ENCODE results near the gene CLDN5. TPM values are rescaled to one million over a fixed set of nuclear protein-coding genes. Genes with fewer than 3 reads are reported as not detected.
"Not testable (repeated sequence)": the region's sequence is repeated elsewhere in the genome, so short reads cannot be mapped to it uniquely, and the experiment has no call there.

CLDN5 gene
- total RNA-seq, 1 experiment from 2014 or later = not detected

GRCh38 chr22:19548964-19549363, 24.8 kb upstream of the CLDN5 start:
- DNase-seq (ENCODE audit: low read depth) = no peak

- not testable (repeated sequence) for DNase-seq (ENCODE audit: low read depth)
Measured at GRCh38 chr22:19548427-19548826, 24.2 kb upstream of the CLDN5 start.

GRCh38 chr22:19547620-19548019, 23.4 kb upstream of the CLDN5 start:
- DNase-seq (ENCODE audit: low read depth) = no peak

GRCh38 chr22:19546680-19547079, 22.5 kb upstream of the CLDN5 start:
- DNase-seq (ENCODE audit: low read depth) = no peak

GRCh38 chr22:19545935-19546207, 21.7 kb upstream of the CLDN5 start:
- DNase-seq (ENCODE audit: low read depth) = no peak

GRCh38 chr22:19543970-19544708, 19.9 kb upstream of the CLDN5 start:
- no peak for DNase-seq (ENCODE audit: low read depth)

- DNase-seq (ENCODE audit: low read depth) = no peak
Measured at GRCh38 chr22:19540394-19540793, 16.2 kb upstream of the CLDN5 start.

GRCh38 chr22:19537941-19538488, 13.8 kb upstream of the CLDN5 start:
- no peak for DNase-seq (ENCODE audit: low read depth)

GRCh38 chr22:19536564-19536963, 12.4 kb upstream of the CLDN5 start:
- no peak for DNase-seq (ENCODE audit: low read depth)

GRCh38 chr22:19535001-19535400, 10.8 kb upstream of the CLDN5 start:
- no peak for DNase-seq (ENCODE audit: low read depth)

- DNase-seq (ENCODE audit: low read depth) = no peak
Measured at GRCh38 chr22:19533857-19534256, 9.6 kb upstream of the CLDN5 start.

- no peak for DNase-seq (ENCODE audit: low read depth)
Measured at GRCh38 chr22:19533049-19533626, 8.9 kb upstream of the CLDN5 start.

GRCh38 chr22:19531327-19531726, 7.1 kb upstream of the CLDN5 start:
- DNase-seq (ENCODE audit: low read depth) = not testable (repeated sequence)

- no peak for DNase-seq (ENCODE audit: low read depth)
Measured at GRCh38 chr22:19530751-19531150, 6.5 kb upstream of the CLDN5 start.

- no peak for DNase-seq (ENCODE audit: low read depth)
Measured at GRCh38 chr22:19529811-19530210, 5.6 kb upstream of the CLDN5 start.

GRCh38 chr22:19527861-19528417, 3.7 kb upstream of the CLDN5 start:
- peak; percentile 76 for DNase-seq (ENCODE audit: low read depth)

- DNase-seq (ENCODE audit: low read depth) = no peak
Measured at GRCh38 chr22:19527321-19527721, 3.1 kb upstream of the CLDN5 start.

GRCh38 chr22:19526702-19527111, 2.5 kb upstream of the CLDN5 start:
- no peak for DNase-seq (ENCODE audit: low read depth)

GRCh38 chr22:19526076-19526701, 2.0 kb upstream of the CLDN5 start:
- DNase-seq (ENCODE audit: low read depth) = no peak

GRCh38 chr22:19525666-19526065, 1.5 kb upstream of the CLDN5 start:
- DNase-seq (ENCODE audit: low read depth) = no peak

- DNase-seq (ENCODE audit: low read depth) = no peak
Measured at GRCh38 chr22:19525116-19525660, 978 bp upstream of the CLDN5 start.
